Sigmoid colon (tissue), 7 donors: ENCODE results near the gene GOLGA1. TPM values are rescaled to one million over a fixed set of nuclear protein-coding genes. Genes with fewer than 3 reads are reported as not detected.

Experiments
- DNase-seq: peaks from one replicate; pipeline ENCODE4 v3.0.0-alpha.2; 2019
- H3K27ac ChIP-seq, 4 donors: fragments of 200-600 bp; sonication (generic); one replicate each; pipeline ENCODE4 v1.5.1; 2016 to 2019; ENCODE audit warnings: mild to moderate bottlenecking in 1 of 4
- H3K27me3 ChIP-seq, 3 donors: fragments of 200-600 bp; sonication (generic); one replicate each; pipeline ENCODE4 v1.5.1; 2019; ENCODE audit warnings: mild to moderate bottlenecking in 1 of 3
- H3K36me3 ChIP-seq, 4 donors: fragments of 200-600 bp; sonication (generic); one replicate each; pipeline ENCODE4 v1.5.1; 2016 to 2019
- H3K4me1 ChIP-seq, 4 donors: fragments of 200-600 bp; sonication (generic); one replicate each; pipeline ENCODE4 v1.5.1; 2017 to 2019
- H3K4me3 ChIP-seq, 4 donors: fragments of 200-600 bp; sonication (generic); one replicate each; pipeline ENCODE4 v1.5.1; 2017 to 2019; ENCODE audit warnings: mild to moderate bottlenecking in 2 of 4, moderate library complexity in 1 of 4
- H3K9me3 ChIP-seq, 4 donors: fragments of 200-600 bp in 3 of 4; sonication (generic) in 3 of 4; one replicate each; pipeline versions ENCODE4 v1.5.1 to v1.6.1; 2013 to 2019
- EP300 ChIP-seq, 4 donors: sonication (generic); formaldehyde crosslinking; IDR thresholded peaks; one replicate each; pipeline ENCODE4 v1.6.1; 2017; ENCODE audit warnings: antibody characterized with exemption in 4 of 4
- POLR2A ChIP-seq, 2 donors: fragments of 450-650 bp; IDR thresholded peaks; one replicate each; pipeline ENCODE4 v1.6.1; 2016; ENCODE audit warnings: antibody characterized with exemption in 2 of 2, mild to moderate bottlenecking in 2 of 2, moderate library complexity in 2 of 2
- POLR2AphosphoS5 ChIP-seq, 4 donors: sonication (generic); formaldehyde crosslinking; IDR thresholded peaks; one replicate each; pipeline ENCODE4 v1.6.1; 2017; ENCODE audit warnings: antibody characterized with exemption in 4 of 4
- WGBS, 2 donors: extraction: QIAGEN DNeasy Blood & Tissue Kit; methylation state at CpG; one replicate each; pipeline ENCODE4 v1.1.7; 2013; 5-methylcytosine and 5-hydroxymethylcytosine counted together
- intact Hi-C: fragments of 100-400 bp; cut with DNase I; formaldehyde crosslinking; loops from one replicate; pipeline ENCODE4 v1.15.1; 2023
- polyA plus RNA-seq, 3 donors: library from polyadenylated mRNA; stranded (reverse); fragments of 200-250 nt; gene quantifications; one replicate each; pipeline ENCODE4 v1.2.3, GENCODE V29; 2013
- total RNA-seq, 4 donors: library from RNA; depleted of rRNA; stranded (reverse); fragments of >200 nt; gene quantifications; one replicate each; pipeline ENCODE4 v1.1.0, GENCODE V29; 2016
- TF ChIP-seq, protein P1 (sequence below), 4 experiments: fragments of 450-650 bp in 3 of 4; fragments of 200-600 bp in 1 of 4; IDR thresholded peaks; one replicate each; pipeline ENCODE4 v1.5.1; 2016 to 2019; ENCODE audit warnings: antibody characterized with exemption in 4 of 4, mild to moderate bottlenecking in 3 of 4, moderate library complexity in 2 of 4
- donor health status: healthy with polysubstance abuse.
- donor health status: Bipolar disorder and iron deficiency.
- donor health status: healthy.

Gene GOLGA1
- total and polyA plus RNA-seq, 7 donors = 7.8 to 32.1 (median 15.1) TPM

DNA sequence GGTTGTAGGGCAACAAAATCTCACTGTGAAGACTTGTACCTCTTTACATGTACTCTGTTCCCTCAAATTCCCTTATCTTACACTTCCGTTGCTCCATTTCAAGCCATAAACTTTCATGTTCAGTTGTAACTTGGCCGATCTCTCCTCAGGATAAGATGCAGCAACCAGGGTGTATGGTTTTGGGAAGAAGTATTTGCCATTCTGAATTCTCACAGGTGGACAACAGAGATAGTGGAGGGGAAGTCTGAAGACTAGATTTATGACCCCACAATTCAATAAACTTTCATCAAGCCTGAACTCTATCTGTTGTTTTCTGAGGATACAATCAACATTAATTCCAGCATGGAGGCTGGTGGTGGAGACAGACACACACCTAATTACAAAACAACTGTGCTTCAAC lies 27.5 kb downstream of the GOLGA1 start:
- no peaks in the 10 kb centered on the region for H3K4me1 ChIP-seq
- no peak overlapping the region for H3K27ac ChIP-seq
- DNase-seq = no peak
- 93 to 95% methylated on average over 2 of the region's 2 CpGs for WGBS, 2 donors
- H3K27me3 ChIP-seq = no peaks in the 10 kb centered on the region
- TF ChIP-seq, protein P1, sequence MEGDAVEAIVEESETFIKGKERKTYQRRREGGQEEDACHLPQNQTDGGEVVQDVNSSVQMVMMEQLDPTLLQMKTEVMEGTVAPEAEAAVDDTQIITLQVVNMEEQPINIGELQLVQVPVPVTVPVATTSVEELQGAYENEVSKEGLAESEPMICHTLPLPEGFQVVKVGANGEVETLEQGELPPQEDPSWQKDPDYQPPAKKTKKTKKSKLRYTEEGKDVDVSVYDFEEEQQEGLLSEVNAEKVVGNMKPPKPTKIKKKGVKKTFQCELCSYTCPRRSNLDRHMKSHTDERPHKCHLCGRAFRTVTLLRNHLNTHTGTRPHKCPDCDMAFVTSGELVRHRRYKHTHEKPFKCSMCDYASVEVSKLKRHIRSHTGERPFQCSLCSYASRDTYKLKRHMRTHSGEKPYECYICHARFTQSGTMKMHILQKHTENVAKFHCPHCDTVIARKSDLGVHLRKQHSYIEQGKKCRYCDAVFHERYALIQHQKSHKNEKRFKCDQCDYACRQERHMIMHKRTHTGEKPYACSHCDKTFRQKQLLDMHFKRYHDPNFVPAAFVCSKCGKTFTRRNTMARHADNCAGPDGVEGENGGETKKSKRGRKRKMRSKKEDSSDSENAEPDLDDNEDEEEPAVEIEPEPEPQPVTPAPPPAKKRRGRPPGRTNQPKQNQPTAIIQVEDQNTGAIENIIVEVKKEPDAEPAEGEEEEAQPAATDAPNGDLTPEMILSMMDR (IDR thresholded peaks at IDR 0.05) = no peak
- TF ChIP-seq POLR2AphosphoS5 (IDR thresholded peaks at IDR 0.05) (no peak), POLR2A (IDR thresholded peaks at IDR 0.05) (no peak), EP300 (IDR thresholded peaks at IDR 0.05) (no peak)
- H3K36me3 ChIP-seq = peaks cover 0 to 70% (median 21%) of the 10 kb centered on the region in 4 donors
- H3K9me3 ChIP-seq = no peaks in the 10 kb centered on the region
- no peak overlapping the region for H3K4me3 ChIP-seq
- intact Hi-C loops = no loop called here

DNA sequence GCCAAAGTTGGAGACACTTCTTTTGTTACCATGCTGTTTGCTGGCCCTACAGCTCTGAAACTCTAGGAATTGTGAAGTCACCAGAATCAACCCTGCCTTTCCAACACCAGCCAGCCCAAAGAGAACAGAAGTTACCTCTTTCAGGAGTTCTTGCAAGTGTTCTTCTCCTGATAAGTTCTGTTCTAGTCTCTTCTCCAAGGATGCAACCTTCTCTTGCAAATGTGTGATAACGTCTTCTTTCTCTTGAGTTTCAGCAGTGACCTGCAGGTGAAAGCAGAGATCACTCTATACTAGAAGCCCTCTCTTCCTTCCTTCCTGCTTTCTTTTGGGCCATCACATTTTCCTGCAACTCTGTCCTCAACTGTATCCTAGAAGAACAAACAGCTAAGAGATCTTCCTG lies 29.1 kb downstream of the GOLGA1 start:
- Histone ChIP-seq H3K27me3 (no peaks in the 10 kb centered on the region), H3K9me3 (no peaks in the 10 kb centered on the region), H3K36me3 (peaks cover 0 to 78% (median 20%) of the 10 kb centered on the region in 4 donors), H3K4me3 (no peak overlapping the region), H3K27ac (no peak overlapping the region), H3K4me1 (peaks cover 0 to 5% (median 0%) of the 10 kb centered on the region in 4 donors)
- no peak for DNase-seq
- TF ChIP-seq POLR2AphosphoS5 (IDR thresholded peaks at IDR 0.05) (no peak), POLR2A (IDR thresholded peaks at IDR 0.05) (no peak), EP300 (IDR thresholded peaks at IDR 0.05) (no peak)
- TF ChIP-seq, protein P1 (IDR thresholded peaks at IDR 0.05) = no peak
- intact Hi-C loops = no loop called here
- WGBS, 2 donors = 94 to 98% methylated on average over 1 of the region's 1 CpG

DNA sequence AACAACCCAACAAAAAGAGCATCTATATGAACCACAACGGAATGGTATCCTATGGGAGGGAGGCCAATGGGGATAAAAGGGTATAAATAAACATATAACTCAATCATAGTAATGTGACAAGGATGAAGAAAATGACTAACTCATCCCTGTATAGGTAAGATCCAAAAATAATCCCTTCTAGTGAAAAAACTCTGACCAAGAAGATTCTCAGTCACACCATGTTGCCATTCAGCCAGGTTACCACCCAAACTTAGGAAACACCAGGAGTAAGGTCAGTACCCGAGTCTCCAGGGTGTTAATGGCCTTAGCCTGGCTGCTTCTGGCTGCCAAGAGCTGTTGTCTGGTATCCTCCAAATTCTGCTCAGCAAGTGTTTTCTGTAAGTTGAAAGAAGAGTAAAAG lies 32.8 kb downstream of the GOLGA1 start:
- Histone ChIP-seq H3K4me1 (peaks cover 0 to 7% (median 0%) of the 10 kb centered on the region in 4 donors), H3K4me3 (no peak overlapping the region), H3K36me3 (peaks cover 0 to 85% (median 18%) of the 10 kb centered on the region in 4 donors), H3K9me3 (no peaks in the 10 kb centered on the region), H3K27ac (no peak overlapping the region), H3K27me3 (no peaks in the 10 kb centered on the region)
- WGBS, 2 donors = 86 to 91% methylated on average over 2 of the region's 2 CpGs
- no peak for TF ChIP-seq POLR2AphosphoS5 (IDR thresholded peaks at IDR 0.05)
- TF ChIP-seq EP300 (IDR thresholded peaks at IDR 0.05) = no peak
- TF ChIP-seq POLR2A (IDR thresholded peaks at IDR 0.05) = no peak
- TF ChIP-seq, protein P1 (IDR thresholded peaks at IDR 0.05) = no peak
- no peak for DNase-seq
- intact Hi-C loops = no loop called here

DNA sequence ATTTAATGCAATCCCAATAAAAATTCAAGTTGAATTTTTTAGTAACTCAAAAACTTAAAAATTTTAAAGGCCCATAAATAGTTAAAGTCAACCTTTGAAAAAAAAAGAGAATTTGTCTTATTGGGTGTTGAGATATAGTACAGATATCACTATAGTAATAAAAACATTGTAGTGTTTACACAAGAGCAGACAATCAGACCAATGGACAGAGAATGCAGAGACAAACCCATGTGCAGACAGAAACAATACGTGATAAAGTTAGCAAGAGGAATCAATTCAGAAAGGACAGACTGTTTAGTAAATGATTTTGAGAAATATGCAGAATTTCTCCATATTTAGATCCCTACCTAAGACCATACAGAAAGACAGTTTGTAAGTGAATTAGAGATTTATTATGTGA lies 33.9 kb downstream of the GOLGA1 start:
- Histone ChIP-seq H3K27me3 (no peaks in the 10 kb centered on the region), H3K36me3 (peaks cover 0 to 78% (median 13%) of the 10 kb centered on the region in 4 donors), H3K9me3 (no peaks in the 10 kb centered on the region), H3K27ac (no peak overlapping the region), H3K4me1 (peaks cover 0 to 7% (median 0%) of the 10 kb centered on the region in 4 donors), H3K4me3 (no peak overlapping the region)
- no peak for TF ChIP-seq POLR2A (IDR thresholded peaks at IDR 0.05)
- intact Hi-C loops = no loop called here
- no peak for DNase-seq
- 11 to 51% methylated on average over 1 of the region's 1 CpG for WGBS, 2 donors

DNA sequence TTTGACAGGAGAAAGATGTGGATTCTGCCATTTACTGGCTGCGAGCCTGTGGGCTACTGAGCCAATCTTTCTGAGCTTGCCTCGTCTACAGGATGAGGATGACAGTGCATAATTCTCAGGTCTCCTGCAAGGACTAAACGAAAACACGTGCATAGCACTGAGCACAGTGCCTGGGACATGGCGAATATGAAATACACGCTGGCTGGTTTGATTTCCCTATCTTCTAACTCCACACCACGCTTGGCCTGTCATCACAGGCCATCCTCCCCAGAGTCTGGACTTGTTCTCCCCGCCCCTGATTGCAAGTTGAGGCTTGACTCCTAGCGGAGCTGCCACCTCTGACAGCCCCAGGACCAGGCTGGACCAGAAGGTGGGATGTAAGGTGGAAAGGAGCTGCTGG lies 41.0 kb downstream of the GOLGA1 start:
- intact Hi-C loops = no loop called here
- peaks cover 0 to 70% (median 33%) of the 10 kb centered on the region in 4 donors for H3K36me3 ChIP-seq

More for the DNA sequence above, 41.0 kb downstream of the GOLGA1 start:
- Histone ChIP-seq H3K27me3 (no peaks in the 10 kb centered on the region), H3K4me3 (no peak overlapping the region), H3K4me1 (no peaks in the 10 kb centered on the region), H3K9me3 (no peaks in the 10 kb centered on the region), H3K27ac (no peak overlapping the region)
- TF ChIP-seq POLR2A (IDR thresholded peaks at IDR 0.05) = no peak
- TF ChIP-seq POLR2AphosphoS5 (IDR thresholded peaks at IDR 0.05) = no peak
- TF ChIP-seq, protein P1 (IDR thresholded peaks at IDR 0.05) = no peak
- TF ChIP-seq EP300 (IDR thresholded peaks at IDR 0.05) = no peak
- DNase-seq = no peak
- 95% methylated on average over 9 of the region's 9 CpGs for WGBS, 2 donors
